HG03103 (cell line): ENCODE measurements around the gene RASSF1.
"Not testable (repeated sequence)": the region's sequence is repeated elsewhere in the genome, so short reads cannot be mapped to it uniquely, and the experiment has no call there.

Experiments used
- ATAC-seq: cut with Tn5 transposase; IDR thresholded peaks from one replicate; pipeline ENCODE4 v1.9.1; 2021; ENCODE audit warnings: low read depth; ENCODE audit not compliant: unreplicated experiment

RASSF1 gene

DNA sequence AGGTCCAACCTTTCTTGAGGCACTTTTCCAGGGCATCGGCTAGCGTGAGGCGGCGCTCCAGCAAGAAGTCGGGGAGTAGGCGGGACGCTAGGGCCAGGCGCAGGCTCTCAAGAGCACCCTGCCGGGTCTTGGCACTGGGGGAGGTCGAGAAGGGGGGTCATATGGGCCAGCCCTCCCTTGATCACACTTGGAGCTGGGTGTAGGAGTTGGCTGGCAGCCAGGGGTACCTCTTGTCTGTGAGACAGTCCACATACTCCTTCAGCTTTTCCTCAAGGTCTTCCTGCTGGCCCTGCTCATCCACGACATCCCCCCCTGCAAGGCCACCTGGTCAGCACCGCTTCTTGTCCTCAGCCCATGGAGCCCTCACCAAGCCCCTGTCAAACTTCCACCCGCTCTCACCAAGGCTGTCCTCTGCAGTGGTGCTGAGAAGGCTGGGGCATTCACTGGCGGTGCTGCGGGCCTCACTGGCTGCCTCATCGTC, 50.4 kb downstream of the RASSF1 start:
- no peak for ATAC-seq

DNA sequence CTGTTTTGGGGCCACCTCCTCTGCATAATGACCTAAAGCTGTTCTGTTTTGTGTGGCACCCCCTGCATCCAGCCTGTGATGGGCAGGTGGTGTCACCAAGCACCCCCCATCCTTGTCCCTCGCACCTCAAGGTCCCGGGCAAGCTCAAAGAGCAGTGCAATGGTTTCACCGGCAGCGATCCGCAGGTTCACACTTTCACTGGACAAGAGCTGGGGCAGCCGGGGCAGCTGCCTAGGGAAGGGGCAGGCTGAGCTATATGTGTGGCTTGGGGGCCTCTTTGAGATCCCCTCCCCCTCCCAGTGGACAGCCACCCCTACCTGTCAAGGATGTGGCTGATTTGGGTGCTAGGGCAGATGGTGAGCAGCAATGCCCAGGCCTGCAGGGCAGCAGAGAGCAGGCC, 51.5 kb downstream of the RASSF1 start:
- ATAC-seq: no peak

DNA sequence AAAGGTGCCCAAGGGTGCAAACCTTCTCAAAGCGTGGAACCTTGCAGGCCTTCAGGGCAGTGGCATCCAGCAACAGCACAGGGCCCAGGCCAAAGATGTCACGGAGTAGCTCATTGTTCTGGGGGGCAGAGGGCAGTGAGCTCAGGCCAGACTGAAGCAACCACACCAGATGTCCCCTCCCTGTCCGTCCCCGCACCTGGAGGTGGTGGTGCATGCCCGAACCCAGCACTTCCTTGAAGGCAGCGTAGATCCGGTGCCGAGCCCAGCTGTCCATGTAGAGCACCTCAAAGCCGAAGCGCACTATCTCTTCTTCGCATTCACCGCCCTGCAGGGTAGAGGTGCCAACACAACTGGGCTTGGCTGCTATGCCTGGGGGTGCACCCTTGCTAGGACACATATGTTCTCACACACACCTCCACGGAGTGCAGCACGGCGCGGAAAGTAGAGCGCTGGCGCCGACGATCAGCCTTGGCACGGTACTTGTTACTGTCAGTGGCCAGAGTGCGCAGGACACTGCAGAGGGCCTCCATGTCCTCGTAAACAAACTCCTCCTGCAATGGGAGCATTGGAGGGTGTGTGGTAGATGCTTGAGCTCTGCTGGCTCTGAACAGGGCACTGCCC, 52.1 kb downstream of the RASSF1 start:
- no peak for ATAC-seq

DNA sequence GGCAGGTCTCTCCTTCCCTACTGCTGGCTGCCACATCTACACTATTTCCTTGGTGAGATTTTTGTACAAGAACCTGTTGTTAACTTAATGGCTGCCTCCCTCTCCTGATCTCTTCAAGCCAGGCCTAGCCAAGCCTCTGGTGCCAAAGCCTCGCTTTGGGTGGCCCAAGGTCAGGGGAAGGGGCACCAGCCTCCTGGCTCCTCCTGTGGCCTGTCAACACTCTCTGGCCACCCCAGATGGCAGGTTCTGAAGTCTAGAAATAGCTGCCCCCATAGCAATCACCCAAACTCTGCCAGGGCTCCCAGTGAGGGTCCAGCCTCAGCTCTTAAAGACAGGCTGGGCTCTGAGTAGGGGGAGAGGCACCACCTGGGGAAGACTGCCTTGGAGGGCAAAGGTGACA, 53.4 kb downstream of the RASSF1 start:
- no peak for ATAC-seq

DNA sequence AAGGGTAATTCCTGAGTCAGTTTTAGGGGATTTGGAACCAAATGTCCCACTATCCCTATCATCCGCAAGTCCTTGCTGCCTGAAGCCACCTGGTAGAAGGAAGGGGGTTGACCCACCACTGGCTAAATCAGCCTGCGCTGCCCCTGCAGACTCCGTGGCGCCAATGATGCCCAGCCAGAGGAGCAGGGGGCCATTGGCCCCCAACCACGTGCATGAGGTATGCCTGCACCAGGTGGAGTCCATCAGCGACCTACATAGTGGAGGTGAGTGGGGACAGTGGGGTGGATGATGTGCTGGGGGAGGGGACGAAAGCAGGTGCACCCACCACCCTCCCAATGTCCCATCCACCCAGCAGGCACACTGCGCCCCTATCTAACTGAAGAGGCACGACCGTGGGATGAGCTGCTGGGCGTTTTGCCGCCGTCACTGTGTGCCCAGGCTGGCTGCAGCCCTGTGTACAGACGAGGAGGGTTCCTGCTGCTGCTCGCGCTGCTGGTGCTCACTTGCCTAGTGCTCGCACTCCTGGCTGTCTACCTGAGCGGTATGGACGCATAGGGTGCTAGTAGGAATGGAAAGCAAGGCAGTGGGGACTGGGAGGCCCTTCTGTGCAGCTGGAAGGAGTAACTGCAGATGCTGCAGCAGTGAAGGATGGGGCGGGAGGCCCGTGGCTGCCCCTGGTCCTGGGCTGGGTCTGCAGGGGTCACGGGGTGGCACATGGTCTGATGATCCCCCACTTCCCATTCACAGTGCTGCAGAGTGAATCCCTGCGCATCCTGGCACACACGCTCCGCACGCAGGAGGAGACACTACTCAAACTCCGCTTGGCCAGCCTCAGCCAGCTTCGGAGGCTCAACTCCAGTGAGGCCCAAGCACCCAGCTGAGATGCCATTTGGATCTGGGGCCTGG, 54.1 kb downstream of the RASSF1 start:
- no peak for ATAC-seq

DNA sequence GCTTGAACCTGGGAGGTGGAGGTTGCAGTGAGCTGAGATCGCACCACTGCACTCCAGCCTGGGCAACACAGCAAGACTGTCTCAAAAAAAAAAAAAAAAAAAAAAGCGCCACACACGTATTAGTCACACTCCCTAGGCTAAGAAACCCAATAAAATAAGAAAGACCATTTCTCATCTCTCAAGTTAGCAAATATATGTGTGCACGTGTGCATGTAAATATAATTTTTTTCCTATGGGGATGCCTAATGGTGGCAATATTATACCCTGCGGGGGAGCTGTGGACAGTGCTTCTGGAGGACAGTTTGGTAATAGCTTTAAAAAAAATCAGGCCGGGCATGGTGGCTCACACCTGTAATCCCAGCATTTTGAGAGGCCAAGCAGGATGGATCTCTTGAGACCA, 56.5 kb downstream of the RASSF1 start:
- ATAC-seq: not testable (repeated sequence)
